Measurements from ENCODE around the gene SVIL. TPM values are rescaled to one million over a fixed set of nuclear protein-coding genes. Genes with fewer than 3 reads are reported as not detected.
"Not testable (repeated sequence)": the region's sequence is repeated elsewhere in the genome, so short reads cannot be mapped to it uniquely, and the experiment has no call there.

SVIL gene
- total and polyA plus RNA-seq, 4 experiments from 2014 or later: 1.1 to 31.2 (median 22.0) TPM

DNA sequence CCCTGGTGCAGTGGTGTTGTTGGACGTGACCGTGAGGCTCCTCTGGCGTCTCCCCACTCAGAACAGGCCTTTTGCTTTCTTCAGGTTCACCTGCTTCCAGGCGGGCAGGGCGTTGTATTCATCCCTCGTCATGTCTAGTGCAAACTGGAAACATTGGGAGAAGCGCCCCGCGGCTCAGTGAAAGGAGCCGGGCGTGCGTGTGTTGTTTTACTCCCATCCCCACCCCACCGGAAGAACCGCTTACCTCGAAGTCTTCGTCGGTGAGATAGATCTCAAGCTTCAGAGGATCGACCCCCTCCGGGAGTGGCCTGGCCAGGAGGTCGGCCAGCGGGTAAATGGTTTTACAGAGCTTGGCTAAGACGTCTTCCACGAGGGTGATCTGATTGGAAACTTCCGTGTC lies 176.6 kb downstream of the SVIL start:
- H3K4me1 Mint-ChIP-seq; H3K27me3 ChIP-seq (ENCODE audit: insufficient read depth, low read length); H3K4me3 ChIP-seq (ENCODE audit: low read length in 2 of 2); H3K27me3 Mint-ChIP-seq; intact Hi-C loops (cut with micrococcal nuclease); H3K36me3 ChIP-seq (ENCODE audit: insufficient read depth, low read length); H3K27ac ChIP-seq (ENCODE audit: low read depth, low read length); DNase-seq; H3K4me1 ChIP-seq (ENCODE audit: insufficient read depth, low read length); H3K4me3 Mint-ChIP-seq; H3K9me3 ChIP-seq (ENCODE audit: control insufficient read depth in 1 of 2, low read length in 2 of 2): not testable (repeated sequence)
- H3K27ac Mint-ChIP-seq: peak overlapping the region in 1 of 7 donors; percentile 21
- ChIA-PET POLR2A (ENCODE audit: partially characterized antibody) (interaction anchor here (1.1 kb wide), 1 partner anchor 24 kb away, joined by 3 read pairs; no protein-coding TSS in a partner anchor), CTCF (ENCODE audit: partially characterized antibody) (interaction anchor here (1.3 to 1.4 kb wide), 2 partner anchors 10 to 65 kb away, joined by 3 read pairs; no protein-coding TSS in a partner anchor)
- peaks cover 0 to 17% (median 12%) of the 10 kb centered on the region in 8 donors for H3K9me3 Mint-ChIP-seq
- peaks cover 51 to 66% of the 10 kb centered on the region in 2 donors for H3K36me3 Mint-ChIP-seq

- Histone ChIP-seq H3K27ac (ENCODE audit: low read depth, low read length) (no peak overlapping the region), H3K27me3 (ENCODE audit: insufficient read depth, low read length) (no peaks in the 10 kb centered on the region), H3K4me1 (ENCODE audit: insufficient read depth, low read length) (no peaks in the 10 kb centered on the region), H3K4me3 (ENCODE audit: low read length in 2 of 2) (no peak overlapping the region), H3K9me3 (ENCODE audit: control insufficient read depth in 1 of 2, low read length in 2 of 2) (no peaks in the 10 kb centered on the region), H3K36me3 (ENCODE audit: insufficient read depth, low read length) (no peaks in the 10 kb centered on the region)
- Mint-ChIP-seq H3K9me3 (peaks cover 0 to 4% (median 2%) of the 10 kb centered on the region in 8 donors), H3K36me3 (peaks cover 23 to 38% of the 10 kb centered on the region in 2 donors), H3K4me1 (no peaks in the 10 kb centered on the region), H3K4me3 (no peak overlapping the region), H3K27me3 (no peaks in the 10 kb centered on the region), H3K27ac (peak overlapping the region in 3 of 7 donors; percentile 22 to 48 (median 48))
- intact Hi-C loops (cut with micrococcal nuclease): no loop called here
- POLR2A ChIA-PET (ENCODE audit: partially characterized antibody): no interaction called here
- CTCF ChIA-PET (ENCODE audit: partially characterized antibody): interaction anchor here (1.0 kb wide), 1 partner anchor 13 kb away, joined by 3 read pairs; no protein-coding TSS in a partner anchor
- no peak for DNase-seq
Observed at GRCh38 chr10:29455095-29455494, 179.7 kb downstream of the SVIL start.

DNA sequence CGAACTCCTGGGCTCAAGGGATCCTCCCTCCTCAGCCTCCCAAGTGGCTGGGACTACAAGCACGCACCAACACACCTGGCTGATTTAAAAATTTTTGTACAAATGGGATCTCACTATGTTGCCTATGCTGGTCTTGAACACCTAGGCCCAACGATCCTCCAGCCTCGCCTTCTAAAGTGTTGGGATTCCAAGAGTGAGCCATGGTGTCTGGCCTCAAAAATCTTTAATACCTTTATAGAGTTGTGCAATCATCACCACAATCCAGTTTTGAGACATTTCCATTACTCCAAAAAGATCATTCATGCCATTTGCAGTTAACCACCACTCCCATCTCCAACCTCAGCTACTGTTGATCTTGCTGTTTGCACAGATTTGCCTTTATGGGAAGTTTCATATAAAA lies 180.5 kb downstream of the SVIL start:
- Histone ChIP-seq H3K9me3 (ENCODE audit: control insufficient read depth in 1 of 2, low read length in 2 of 2) (no peaks in the 10 kb centered on the region), H3K4me1 (ENCODE audit: insufficient read depth, low read length) (no peaks in the 10 kb centered on the region), H3K27me3 (ENCODE audit: insufficient read depth, low read length) (no peaks in the 10 kb centered on the region), H3K4me3 (ENCODE audit: low read length in 2 of 2) (no peak overlapping the region), H3K27ac (ENCODE audit: low read depth, low read length) (no peak overlapping the region), H3K36me3 (ENCODE audit: insufficient read depth, low read length) (no peaks in the 10 kb centered on the region)
- Mint-ChIP-seq H3K27ac (no peak overlapping the region), H3K36me3 (peaks cover 16 to 30% of the 10 kb centered on the region in 2 donors), H3K9me3 (no peaks in the 10 kb centered on the region), H3K27me3 (no peaks in the 10 kb centered on the region), H3K4me3 (no peak overlapping the region), H3K4me1 (peaks cover 0 to 1% (median under 1%) of the 10 kb centered on the region in 4 donors)
- intact Hi-C loops (cut with micrococcal nuclease): no loop called here
- CTCF ChIA-PET (ENCODE audit: partially characterized antibody): no interaction called here
- POLR2A ChIA-PET (ENCODE audit: partially characterized antibody): no interaction called here
- no peak for DNase-seq

DNA sequence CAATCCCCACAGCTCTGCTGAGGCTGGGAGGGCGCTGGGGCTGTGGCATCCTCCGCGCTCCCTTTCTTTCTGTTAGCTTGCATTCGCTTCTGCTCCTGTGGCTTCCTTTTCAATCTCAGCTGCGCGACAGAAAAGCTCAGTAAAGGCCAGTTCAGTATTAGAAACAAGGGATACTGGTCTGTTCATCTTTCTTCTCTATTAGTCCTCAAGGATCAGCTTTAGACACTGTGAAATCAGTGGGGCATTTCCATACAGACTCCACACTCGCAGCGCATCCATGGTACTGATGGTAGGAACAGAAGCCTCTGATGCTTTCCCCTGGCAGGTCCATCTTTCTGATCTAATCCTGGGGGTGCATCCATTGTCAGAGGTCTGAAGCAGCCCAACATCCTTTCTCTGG lies 182.2 kb downstream of the SVIL start:
- peaks cover 2 to 7% (median 4%) of the 10 kb centered on the region in 4 donors for H3K4me1 Mint-ChIP-seq
- intact Hi-C loops (cut with micrococcal nuclease): no loop called here
- no peak overlapping the region for H3K27ac ChIP-seq (ENCODE audit: low read depth, low read length)
- H3K36me3 ChIP-seq (ENCODE audit: insufficient read depth, low read length): no peaks in the 10 kb centered on the region
- H3K27ac Mint-ChIP-seq: no peak overlapping the region
- CTCF ChIA-PET (ENCODE audit: partially characterized antibody): interaction anchor here (1.0 to 1.8 kb wide), 5 partner anchors 9 to 64 kb away, joined by 4 to 5 read pairs (median 4); no protein-coding TSS in a partner anchor
- DNase-seq: no peak
- H3K36me3 Mint-ChIP-seq: peaks cover 8 to 18% of the 10 kb centered on the region in 2 donors
- no peaks in the 10 kb centered on the region for H3K9me3 Mint-ChIP-seq
- no peak overlapping the region for H3K4me3 Mint-ChIP-seq
- no peaks in the 10 kb centered on the region for H3K4me1 ChIP-seq (ENCODE audit: insufficient read depth, low read length)
- H3K27me3 ChIP-seq (ENCODE audit: insufficient read depth, low read length): no peaks in the 10 kb centered on the region
- H3K9me3 ChIP-seq (ENCODE audit: control insufficient read depth in 1 of 2, low read length in 2 of 2): no peaks in the 10 kb centered on the region
- H3K4me3 ChIP-seq (ENCODE audit: low read length in 2 of 2): no peak overlapping the region
- POLR2A ChIA-PET (ENCODE audit: partially characterized antibody): no interaction called here
- no peaks in the 10 kb centered on the region for H3K27me3 Mint-ChIP-seq

DNA sequence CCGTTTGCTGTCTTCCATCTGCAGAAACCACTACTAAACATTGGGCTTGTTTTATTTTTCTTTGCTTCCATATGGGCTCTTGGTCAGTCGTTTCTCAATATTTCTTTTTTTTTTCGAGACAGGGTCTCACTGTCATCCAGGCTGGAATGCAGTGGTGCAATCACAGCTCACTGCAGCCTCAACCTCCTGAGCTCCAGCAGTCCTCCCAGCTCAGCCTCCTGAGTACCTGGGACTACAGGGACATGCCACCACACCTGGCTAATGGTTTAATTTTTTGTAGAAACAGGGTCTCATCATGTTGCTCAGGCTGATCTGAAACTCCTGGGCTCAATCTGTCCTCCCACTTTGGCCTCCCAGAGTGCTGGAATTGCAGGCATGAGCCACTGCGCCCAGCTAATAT lies 182.8 kb downstream of the SVIL start:
- Mint-ChIP-seq H3K4me1 (peaks cover 4 to 7% (median 4%) of the 10 kb centered on the region in 4 donors), H3K9me3 (no peaks in the 10 kb centered on the region), H3K4me3 (no peak overlapping the region), H3K36me3 (peaks cover 4 to 18% of the 10 kb centered on the region in 2 donors), H3K27ac (no peak overlapping the region), H3K27me3 (no peaks in the 10 kb centered on the region)
- intact Hi-C loops (cut with micrococcal nuclease): no loop called here
- Histone ChIP-seq H3K4me1 (ENCODE audit: insufficient read depth, low read length) (no peaks in the 10 kb centered on the region), H3K36me3 (ENCODE audit: insufficient read depth, low read length) (no peaks in the 10 kb centered on the region), H3K27me3 (ENCODE audit: insufficient read depth, low read length) (no peaks in the 10 kb centered on the region), H3K9me3 (ENCODE audit: control insufficient read depth in 1 of 2, low read length in 2 of 2) (no peaks in the 10 kb centered on the region), H3K4me3 (ENCODE audit: low read length in 2 of 2) (no peak overlapping the region), H3K27ac (ENCODE audit: low read depth, low read length) (no peak overlapping the region)
- no peak for DNase-seq
- CTCF ChIA-PET (ENCODE audit: partially characterized antibody): interaction anchor here (1.0 to 4.8 kb wide), 5 partner anchors 9 to 63 kb away, joined by 4 to 20 read pairs (median 5); no protein-coding TSS in a partner anchor
- POLR2A ChIA-PET (ENCODE audit: partially characterized antibody): no interaction called here

- no peak overlapping the region for H3K4me3 Mint-ChIP-seq
- H3K36me3 ChIP-seq (ENCODE audit: insufficient read depth, low read length): no peaks in the 10 kb centered on the region
- ChIA-PET POLR2A (ENCODE audit: partially characterized antibody) (no interaction called here), CTCF (ENCODE audit: partially characterized antibody) (interaction anchor here (1.0 to 4.8 kb wide), 3 partner anchors 10 to 786 kb away, joined by 4 to 20 read pairs (median 4); no protein-coding TSS in a partner anchor)
- peaks cover 1 to 12% of the 10 kb centered on the region in 2 donors for H3K36me3 Mint-ChIP-seq
- no peaks in the 10 kb centered on the region for H3K9me3 Mint-ChIP-seq
- no peak for DNase-seq
- no peak overlapping the region for H3K27ac ChIP-seq (ENCODE audit: low read depth, low read length)
- H3K27me3 ChIP-seq (ENCODE audit: insufficient read depth, low read length): no peaks in the 10 kb centered on the region
- H3K4me1 Mint-ChIP-seq: peaks cover 4 to 7% (median 6%) of the 10 kb centered on the region in 4 donors
- no peaks in the 10 kb centered on the region for H3K4me1 ChIP-seq (ENCODE audit: insufficient read depth, low read length)
- no peak overlapping the region for H3K27ac Mint-ChIP-seq
- intact Hi-C loops (cut with micrococcal nuclease): no loop called here
- no peaks in the 10 kb centered on the region for H3K27me3 Mint-ChIP-seq
- H3K9me3 ChIP-seq (ENCODE audit: control insufficient read depth in 1 of 2, low read length in 2 of 2): no peaks in the 10 kb centered on the region
- H3K4me3 ChIP-seq (ENCODE audit: low read length in 2 of 2): no peak overlapping the region
Observed at GRCh38 chr10:29450405-29450804, 184.4 kb downstream of the SVIL start.

- H3K9me3 Mint-ChIP-seq; H3K27me3 ChIP-seq (ENCODE audit: insufficient read depth, low read length); H3K4me1 ChIP-seq (ENCODE audit: insufficient read depth, low read length); H3K9me3 ChIP-seq (ENCODE audit: control insufficient read depth in 1 of 2, low read length in 2 of 2); POLR2A ChIA-PET (ENCODE audit: partially characterized antibody); H3K27me3 Mint-ChIP-seq; H3K36me3 ChIP-seq (ENCODE audit: insufficient read depth, low read length); H3K27ac ChIP-seq (ENCODE audit: low read depth, low read length); H3K4me3 ChIP-seq (ENCODE audit: low read length in 2 of 2); H3K36me3 Mint-ChIP-seq: not testable (repeated sequence)
- Mint-ChIP-seq H3K27ac (peak overlapping the region in 2 of 7 donors; percentile 65 to 72), H3K4me1 (peaks cover 5 to 13% (median 6%) of the 10 kb centered on the region in 4 donors), H3K4me3 (peak overlapping the region in 4 of 8 donors; percentile 17 to 58 (median 42))
- CTCF ChIA-PET (ENCODE audit: partially characterized antibody): interaction anchor here (0.6 to 4.8 kb wide), 16 partner anchors 9 to 785 kb away, joined by 3 to 20 read pairs (median 5); no protein-coding TSS in a partner anchor
- intact Hi-C loops (cut with micrococcal nuclease): loop anchor here (2.0 kb wide), 2 partner anchors 62 to 72 kb away; no protein-coding TSS in a partner anchor
- DNase-seq: peak; percentile 54 to 64 (median 59)
Observed at GRCh38 chr10:29448756-29449592, 185.8 kb downstream of the SVIL start.
